A549 (cell line): ENCODE results near the gene SLC46A1. TPM values are rescaled to one million over a fixed set of nuclear protein-coding genes. Genes with fewer than 3 reads are reported as not detected.
"Not testable (repeated sequence)": the region's sequence is repeated elsewhere in the genome, so short reads cannot be mapped to it uniquely, and the experiment has no call there.

Experiments used
- ATAC-seq, 2 experiments: fragments of 200-7000 bp in 1 of 2; fragments of >200 bp in 1 of 2; cut with Nextera tagmentation in 1 of 2; cut with Tn5 transposase in 1 of 2; 3 replicates each; pipeline versions ENCODE4 v1.8.0 to v1.9.1; 2018 to 2020; ENCODE audit warnings: mild to moderate bottlenecking in 1 of 2, moderate library complexity in 1 of 2
- CTCF ChIA-PET: fragments of 300-600 bp; sonication (Branson Sonifier 250); formaldehyde crosslinking; extraction: SDS; loops from one replicate; lab custom pipeline; 2021; ENCODE audit warnings: antibody characterized with exemption, inconsistent platforms; lab: Yijun Ruan, JAX
- POLR2A ChIA-PET: fragments of 350-600 bp; formaldehyde crosslinking; extraction: SDS; loops from one replicate; lab custom pipeline; 2021; ENCODE audit warnings: antibody characterized with exemption, inconsistent platforms; lab: Yijun Ruan, JAX
- DNase-seq, 2 experiments: peaks; one replicate each; pipeline versions ENCODE4 v3.0.0 to v3.0.0-alpha.2; 2011 to 2016; ENCODE audit warnings: low read depth in 1 of 2, low spot score in 1 of 2
- FAIRE-seq: peaks from 2 replicates; lab custom pipeline; 2011; peaks lifted over from hg19 to GRCh38; lab: Jason Lieb, UNC
- H3K27ac ChIP-seq, 2 experiments: fragments of >200 bp; sonication (Bioruptor Twin); formaldehyde crosslinking; 3 replicates each; pipeline ENCODE4 v1.5.1; 2016 to 2017
- H3K4me1 ChIP-seq: fragments of >200 bp; sonication (Bioruptor Twin); formaldehyde crosslinking; 3 replicates; pipeline ENCODE4 v1.6.1; 2016
- H3K4me2 ChIP-seq: fragments of >200 bp; sonication (Bioruptor Twin); formaldehyde crosslinking; 3 replicates; pipeline ENCODE4 v1.6.1; 2016
- H3K4me3 ChIP-seq: fragments of >200 bp; sonication (Bioruptor Twin); formaldehyde crosslinking; 3 replicates; pipeline ENCODE4 v1.5.1; 2016
- H3K9me3 ChIP-seq: fragments of >200 bp; sonication (Bioruptor Twin); formaldehyde crosslinking; 3 replicates; pipeline ENCODE4 v1.6.1; 2016
- FOSB ChIP-seq: fragments of 250-450 bp; sonication (Bioruptor Pico); IDR thresholded peaks from 2 replicates; pipeline ENCODE4 v1.5.0; 2020; ENCODE audit warnings: mild to moderate bottlenecking, moderate library complexity
- HDAC2 ChIP-seq: fragments of 200-600 bp; sonication (generic); IDR thresholded peaks from 2 replicates; pipeline ENCODE4 v1.6.1; 2016
- HOXA7 ChIP-seq: fragments of 250-450 bp; sonication (Bioruptor Pico); IDR thresholded peaks from 2 replicates; pipeline ENCODE4 v1.5.0; 2020; ENCODE audit warnings: mild to moderate bottlenecking, moderate library complexity
- HOXB13 ChIP-seq: fragments of 250-450 bp; sonication (Bioruptor Pico); IDR thresholded peaks from 2 replicates; pipeline ENCODE4 v1.5.0; 2020; ENCODE audit warnings: low read depth, mild to moderate bottlenecking, moderate library complexity
- KDM1A ChIP-seq: fragments of 200-600 bp; sonication (generic); IDR thresholded peaks from 2 replicates; pipeline ENCODE4 v1.6.1; 2016; ENCODE audit warnings: low read depth, mild to moderate bottlenecking
- MAFK ChIP-seq: fragments of 450-650 bp; IDR thresholded peaks from 2 replicates; pipeline ENCODE4 v1.6.1; 2014; ENCODE audit not compliant: partially characterized antibody
- MAZ ChIP-seq: fragments of 150-350 bp; IDR thresholded peaks from 2 replicates; pipeline ENCODE4 v1.6.1; 2014; ENCODE audit warnings: antibody characterized with exemption, low read depth, low read length, borderline replicate concordance
- MYC ChIP-seq: IDR thresholded peaks from 2 replicates; pipeline ENCODE4 v1.6.1; 2012; ENCODE audit warnings: mild to moderate bottlenecking, inconsistent platforms, low read length, improper control_type of control experiment, borderline replicate concordance
- NPAS2 ChIP-seq: fragments of 250-450 bp; sonication (Bioruptor Pico); IDR thresholded peaks from 2 replicates; pipeline ENCODE4 v1.8.0; 2022; ENCODE audit warnings: mild to moderate bottlenecking, moderate library complexity, borderline replicate concordance
- RARB ChIP-seq: fragments of 250-450 bp; sonication (Bioruptor Pico); IDR thresholded peaks from 2 replicates; pipeline ENCODE4 v1.8.0; 2021; ENCODE audit warnings: mild to moderate bottlenecking, moderate library complexity
- RFX5 ChIP-seq: fragments of 450-650 bp; IDR thresholded peaks from 2 replicates; pipeline ENCODE4 v1.7.1; 2014; ENCODE audit warnings: antibody characterized with exemption, mild to moderate bottlenecking, moderate library complexity
- RNF2 ChIP-seq: fragments of 200-600 bp; sonication (generic); IDR thresholded peaks from 2 replicates; pipeline ENCODE4 v1.6.1; 2016; ENCODE audit warnings: low read depth, mild to moderate bottlenecking, antibody characterized with exemption, moderate library complexity, borderline replicate concordance
- SMC3 ChIP-seq: fragments of >200 bp; sonication (Bioruptor Twin); formaldehyde crosslinking; IDR thresholded peaks from 3 replicates; pipeline ENCODE4 v1.6.1; 2018; ENCODE audit warnings: inconsistent platforms
- TFCP2L1 ChIP-seq: fragments of 250-450 bp; sonication (Bioruptor Pico); IDR thresholded peaks from 2 replicates; pipeline ENCODE4 v1.5.0; 2021; ENCODE audit warnings: mild to moderate bottlenecking
- ZFP36 ChIP-seq: fragments of 450-650 bp; IDR thresholded peaks from 2 replicates; pipeline ENCODE4 v1.6.1; 2014; ENCODE audit warnings: borderline replicate concordance; ENCODE audit not compliant: partially characterized antibody
- WGBS: methylation state at CpG from one replicate; pipeline ENCODE4 v1.1.6; 2017; ENCODE audit errors: missing lambda C conversion rate; 5-methylcytosine and 5-hydroxymethylcytosine counted together
- polyA plus RNA-seq, 4 experiments: library from polyadenylated mRNA; depleted of rRNA in 3 of 4; stranded (reverse); fragments of >200 nt; fragmentation: RNase III in 1 of 4; extraction: RNeasy Plus Mini Kit Qiagen cat#74134 plus additional on column Dnase treatment in 1 of 4; gene quantifications; 2 replicates in 3 of 4; 3 replicates in 1 of 4; pipeline ENCODE4 v1.2.3, GENCODE V29; 2011 to 2017
- TF ChIP-seq, protein P1 (sequence below): fragments of >200 bp; sonication (Bioruptor Twin); formaldehyde crosslinking; IDR thresholded peaks from 2 replicates; pipeline ENCODE4 v1.6.1; 2016
- TF ChIP-seq, protein P2 (sequence below): IDR thresholded peaks from 2 replicates; pipeline ENCODE4 v1.6.1; 2012; ENCODE audit warnings: low read depth, borderline replicate concordance
- TF ChIP-seq, protein P3 (sequence below): fragments of 250-450 bp; sonication (Bioruptor Pico); IDR thresholded peaks from 2 replicates; pipeline ENCODE4 v1.5.0; 2021; ENCODE audit warnings: mild to moderate bottlenecking, moderate library complexity, borderline replicate concordance
- TF ChIP-seq, protein P4 (sequence below): fragments of >200 bp; sonication (Bioruptor Twin); formaldehyde crosslinking; IDR thresholded peaks from 3 replicates; pipeline ENCODE4 v1.5.1; 2016
- TF ChIP-seq, protein P5 (sequence below): fragments of 200-600 bp; sonication (generic); IDR thresholded peaks from 2 replicates; pipeline ENCODE4 v1.6.1; 2016; ENCODE audit warnings: antibody characterized with exemption, mild to moderate bottlenecking, moderate library complexity

The SLC46A1 gene
- polyA plus RNA-seq, 2 of the 4 experiments (the other 2 are of a cell fraction), result 12.8 to 23.7 TPM

DNA sequence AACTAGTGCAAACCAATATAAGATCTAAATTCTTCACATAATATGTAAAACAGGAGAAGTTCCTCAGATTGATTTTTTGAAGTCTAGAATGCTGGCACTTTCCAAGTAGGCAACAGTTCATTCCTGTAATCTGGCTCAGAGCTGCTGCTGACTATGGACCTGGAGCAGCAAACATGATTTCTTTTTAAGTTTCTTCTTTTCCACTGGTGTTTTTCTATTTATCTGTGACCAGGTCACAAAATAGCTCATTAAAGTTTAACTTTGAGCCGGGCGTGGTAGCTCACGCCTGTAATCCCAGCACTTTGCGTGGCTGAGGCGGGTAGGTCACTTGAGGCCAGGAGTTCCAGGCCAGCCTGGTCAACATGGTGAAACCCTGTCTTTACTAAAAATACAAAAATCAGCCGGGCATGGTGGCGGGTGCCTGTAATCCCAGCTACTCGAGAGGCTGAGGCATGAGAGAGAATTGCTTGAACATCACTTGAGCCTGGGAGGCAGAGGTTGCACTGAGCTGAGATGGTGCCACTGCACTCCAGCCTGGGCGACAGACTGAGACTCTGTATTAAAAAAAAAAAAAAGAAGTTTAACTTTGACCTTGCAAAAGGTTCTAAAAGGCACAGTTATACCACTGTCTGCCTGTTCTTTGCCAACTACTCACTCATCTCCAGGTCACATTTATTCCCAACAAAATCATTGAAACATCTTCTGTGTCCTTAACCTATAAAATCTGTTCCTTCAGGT, 38.1 kb upstream of the SLC46A1 start:
- Histone ChIP-seq H3K9me3 (peaks cover 6% of the 10 kb centered on the region; the same call in 1 of the 3 replicates), H3K27ac (no peak overlapping the region), H3K4me2 (no peak overlapping the region), H3K4me1 (no peaks in the 10 kb centered on the region), H3K4me3 (no peak overlapping the region)
- ATAC-seq (no peak), FAIRE-seq (no peak), DNase-seq (no peak)
- CTCF ChIA-PET, result interaction anchor here (1.0 to 1.9 kb wide), 3 partner anchors 17 to 27 kb away, joined by 3 to 8 read pairs (median 4); no protein-coding TSS in a partner anchor
- POLR2A ChIA-PET, result no interaction called here
- WGBS, result 64% methylated on average over 9 of the region's 9 CpGs
- TF ChIP-seq HOXB13 (CRISPR knock-in tag), result no peak
- TF ChIP-seq HDAC2, result no peak
- no peak for TF ChIP-seq MYC
- no peak for TF ChIP-seq MAFK
- no peak for TF ChIP-seq NPAS2 (CRISPR knock-in tag)
- TF ChIP-seq, protein P1, sequence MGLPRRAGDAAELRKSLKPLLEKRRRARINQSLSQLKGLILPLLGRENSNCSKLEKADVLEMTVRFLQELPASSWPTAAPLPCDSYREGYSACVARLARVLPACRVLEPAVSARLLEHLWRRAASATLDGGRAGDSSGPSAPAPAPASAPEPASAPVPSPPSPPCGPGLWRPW, result no peak
- TF ChIP-seq RNF2, result no peak
- TF ChIP-seq TFCP2L1 (CRISPR knock-in tag), result no peak
- TF ChIP-seq, protein P2, sequence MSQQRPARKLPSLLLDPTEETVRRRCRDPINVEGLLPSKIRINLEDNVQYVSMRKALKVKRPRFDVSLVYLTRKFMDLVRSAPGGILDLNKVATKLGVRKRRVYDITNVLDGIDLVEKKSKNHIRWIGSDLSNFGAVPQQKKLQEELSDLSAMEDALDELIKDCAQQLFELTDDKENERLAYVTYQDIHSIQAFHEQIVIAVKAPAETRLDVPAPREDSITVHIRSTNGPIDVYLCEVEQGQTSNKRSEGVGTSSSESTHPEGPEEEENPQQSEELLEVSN, result no peak
- TF ChIP-seq, protein P3, sequence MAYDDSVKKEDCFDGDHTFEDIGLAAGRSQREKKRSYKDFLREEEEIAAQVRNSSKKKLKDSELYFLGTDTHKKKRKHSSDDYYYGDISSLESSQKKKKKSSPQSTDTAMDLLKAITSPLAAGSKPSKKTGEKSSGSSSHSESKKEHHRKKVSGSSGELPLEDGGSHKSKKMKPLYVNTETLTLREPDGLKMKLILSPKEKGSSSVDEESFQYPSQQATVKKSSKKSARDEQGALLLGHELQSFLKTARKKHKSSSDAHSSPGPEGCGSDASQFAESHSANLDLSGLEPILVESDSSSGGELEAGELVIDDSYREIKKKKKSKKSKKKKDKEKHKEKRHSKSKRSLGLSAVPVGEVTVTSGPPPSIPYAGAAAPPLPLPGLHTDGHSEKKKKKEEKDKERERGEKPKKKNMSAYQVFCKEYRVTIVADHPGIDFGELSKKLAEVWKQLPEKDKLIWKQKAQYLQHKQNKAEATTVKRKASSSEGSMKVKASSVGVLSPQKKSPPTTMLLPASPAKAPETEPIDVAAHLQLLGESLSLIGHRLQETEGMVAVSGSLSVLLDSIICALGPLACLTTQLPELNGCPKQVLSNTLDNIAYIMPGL (CRISPR knock-in tag), result no peak
- TF ChIP-seq FOSB (CRISPR knock-in tag), result no peak
- TF ChIP-seq RARB (CRISPR knock-in tag), result no peak
- TF ChIP-seq HOXA7 (CRISPR knock-in tag), result no peak
- no peak for TF ChIP-seq RFX5
- TF ChIP-seq, protein P4, sequence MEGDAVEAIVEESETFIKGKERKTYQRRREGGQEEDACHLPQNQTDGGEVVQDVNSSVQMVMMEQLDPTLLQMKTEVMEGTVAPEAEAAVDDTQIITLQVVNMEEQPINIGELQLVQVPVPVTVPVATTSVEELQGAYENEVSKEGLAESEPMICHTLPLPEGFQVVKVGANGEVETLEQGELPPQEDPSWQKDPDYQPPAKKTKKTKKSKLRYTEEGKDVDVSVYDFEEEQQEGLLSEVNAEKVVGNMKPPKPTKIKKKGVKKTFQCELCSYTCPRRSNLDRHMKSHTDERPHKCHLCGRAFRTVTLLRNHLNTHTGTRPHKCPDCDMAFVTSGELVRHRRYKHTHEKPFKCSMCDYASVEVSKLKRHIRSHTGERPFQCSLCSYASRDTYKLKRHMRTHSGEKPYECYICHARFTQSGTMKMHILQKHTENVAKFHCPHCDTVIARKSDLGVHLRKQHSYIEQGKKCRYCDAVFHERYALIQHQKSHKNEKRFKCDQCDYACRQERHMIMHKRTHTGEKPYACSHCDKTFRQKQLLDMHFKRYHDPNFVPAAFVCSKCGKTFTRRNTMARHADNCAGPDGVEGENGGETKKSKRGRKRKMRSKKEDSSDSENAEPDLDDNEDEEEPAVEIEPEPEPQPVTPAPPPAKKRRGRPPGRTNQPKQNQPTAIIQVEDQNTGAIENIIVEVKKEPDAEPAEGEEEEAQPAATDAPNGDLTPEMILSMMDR, result no peak
- no peak for TF ChIP-seq KDM1A
- TF ChIP-seq, protein P5, sequence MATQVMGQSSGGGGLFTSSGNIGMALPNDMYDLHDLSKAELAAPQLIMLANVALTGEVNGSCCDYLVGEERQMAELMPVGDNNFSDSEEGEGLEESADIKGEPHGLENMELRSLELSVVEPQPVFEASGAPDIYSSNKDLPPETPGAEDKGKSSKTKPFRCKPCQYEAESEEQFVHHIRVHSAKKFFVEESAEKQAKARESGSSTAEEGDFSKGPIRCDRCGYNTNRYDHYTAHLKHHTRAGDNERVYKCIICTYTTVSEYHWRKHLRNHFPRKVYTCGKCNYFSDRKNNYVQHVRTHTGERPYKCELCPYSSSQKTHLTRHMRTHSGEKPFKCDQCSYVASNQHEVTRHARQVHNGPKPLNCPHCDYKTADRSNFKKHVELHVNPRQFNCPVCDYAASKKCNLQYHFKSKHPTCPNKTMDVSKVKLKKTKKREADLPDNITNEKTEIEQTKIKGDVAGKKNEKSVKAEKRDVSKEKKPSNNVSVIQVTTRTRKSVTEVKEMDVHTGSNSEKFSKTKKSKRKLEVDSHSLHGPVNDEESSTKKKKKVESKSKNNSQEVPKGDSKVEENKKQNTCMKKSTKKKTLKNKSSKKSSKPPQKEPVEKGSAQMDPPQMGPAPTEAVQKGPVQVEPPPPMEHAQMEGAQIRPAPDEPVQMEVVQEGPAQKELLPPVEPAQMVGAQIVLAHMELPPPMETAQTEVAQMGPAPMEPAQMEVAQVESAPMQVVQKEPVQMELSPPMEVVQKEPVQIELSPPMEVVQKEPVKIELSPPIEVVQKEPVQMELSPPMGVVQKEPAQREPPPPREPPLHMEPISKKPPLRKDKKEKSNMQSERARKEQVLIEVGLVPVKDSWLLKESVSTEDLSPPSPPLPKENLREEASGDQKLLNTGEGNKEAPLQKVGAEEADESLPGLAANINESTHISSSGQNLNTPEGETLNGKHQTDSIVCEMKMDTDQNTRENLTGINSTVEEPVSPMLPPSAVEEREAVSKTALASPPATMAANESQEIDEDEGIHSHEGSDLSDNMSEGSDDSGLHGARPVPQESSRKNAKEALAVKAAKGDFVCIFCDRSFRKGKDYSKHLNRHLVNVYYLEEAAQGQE, result no peak
- no peak for TF ChIP-seq ZFP36
- no peak for TF ChIP-seq SMC3
- no peak for TF ChIP-seq MAZ

DNA sequence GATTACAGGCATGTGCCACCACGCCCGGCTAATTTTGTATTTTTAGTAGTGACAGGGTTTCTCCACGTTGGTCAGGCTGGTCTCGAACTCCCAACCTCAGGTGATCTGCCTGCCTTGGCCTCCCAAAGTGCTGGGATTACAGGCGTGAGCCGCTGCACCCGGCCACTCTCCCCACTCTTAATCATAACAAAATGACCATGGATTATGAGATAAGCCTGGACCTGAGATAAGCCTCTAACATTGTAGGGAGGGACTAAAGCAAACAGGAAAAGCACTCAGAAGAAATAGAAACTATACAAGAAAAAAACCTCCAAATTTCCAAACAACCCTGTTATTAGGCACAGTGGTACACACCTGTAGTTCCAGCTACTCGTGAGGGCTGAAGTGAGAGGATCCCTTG, 28.3 kb upstream of the SLC46A1 start:
- FAIRE-seq, H3K27ac ChIP-seq, H3K4me1 ChIP-seq, H3K9me3 ChIP-seq, ATAC-seq, H3K4me3 ChIP-seq, H3K4me2 ChIP-seq, DNase-seq, POLR2A ChIA-PET: not testable (repeated sequence)
- 55% methylated on average over 8 of the region's 8 CpGs for WGBS
- CTCF ChIA-PET, result interaction anchor here (0.6 kb wide), 1 partner anchor 116 kb away, joined by 3 read pairs; no protein-coding TSS in a partner anchor
